IMR-90 (cell line): ENCODE measurements around the gene NUBPL. TPM values are rescaled to one million over a fixed set of nuclear protein-coding genes. Genes with fewer than 3 reads are reported as not detected.

Experiments used
- ATAC-seq: fragments of 200-7000 bp; cut with Tn5 transposase; 2 replicates; pipeline ENCODE4 v1.9.1; 2020; ENCODE audit warnings: low read depth, mild to moderate bottlenecking, moderate library complexity
- BruUV-seq: library from RNA; stranded (reverse); fragments of 400-500 nt; replicated peaks from 2 replicates; lab custom pipeline; 2021; lab: Mats Ljungman, UMichigan
- CTCF ChIA-PET: fragments of 300-600 bp; formaldehyde crosslinking; extraction: SDS; loops from one replicate; lab custom pipeline; 2021; ENCODE audit warnings: antibody characterized with exemption; lab: Yijun Ruan, JAX
- POLR2A ChIA-PET: fragments of 300-600 bp; sonication (Branson Sonifier 250); formaldehyde crosslinking; loops from one replicate; lab custom pipeline; 2022; ENCODE audit warnings: antibody characterized with exemption; ENCODE audit not compliant: unreplicated experiment; lab: Charles Lee
- DNase-seq: peaks from one replicate; pipeline ENCODE4 v3.0.0; 2013
- H2AFZ ChIP-seq: replicated peaks from 2 replicates; pipeline ENCODE3; 2013; ENCODE audit warnings: low read length, mild to moderate bottlenecking; ENCODE audit not compliant: poor library complexity
- H2AK5ac ChIP-seq: 2 replicates; pipeline ENCODE4 v1.6.1; 2013; ENCODE audit warnings: low read depth, low read length, inconsistent platforms
- H2AK9ac ChIP-seq: replicated peaks from 2 replicates; pipeline ENCODE3; 2013; ENCODE audit warnings: mild to moderate bottlenecking, low read depth, low read length, moderate library complexity; ENCODE audit not compliant: poor library complexity
- H2BK120ac ChIP-seq: 2 replicates; pipeline ENCODE4 v1.6.1; 2013; ENCODE audit warnings: low read depth, low read length, inconsistent platforms
- H2BK15ac ChIP-seq: 3 replicates; pipeline ENCODE4 v1.6.1; 2013; ENCODE audit warnings: low read depth, low read length, inconsistent platforms
- H2BK20ac ChIP-seq: 2 replicates; pipeline ENCODE4 v1.6.1; 2013; ENCODE audit warnings: low read depth, mild to moderate bottlenecking, inconsistent platforms, low read length, moderate library complexity
- H2BK5ac ChIP-seq: 2 replicates; pipeline ENCODE4 v1.6.1; 2013; ENCODE audit warnings: mild to moderate bottlenecking, low read depth, low read length, inconsistent platforms; ENCODE audit not compliant: poor library complexity, severe bottlenecking
- H3K14ac ChIP-seq: replicated peaks from 2 replicates; pipeline ENCODE4 v1.6.1; 2013; ENCODE audit warnings: low read depth, low read length, inconsistent platforms
- H3K18ac ChIP-seq: 2 replicates; pipeline ENCODE4 v1.6.1; 2013; ENCODE audit warnings: low read depth, low read length, control low read depth
- H3K23ac ChIP-seq: 2 replicates; pipeline ENCODE4 v1.6.1; 2013; ENCODE audit warnings: low read depth, low read length, inconsistent platforms
- H3K27ac ChIP-seq: 2 replicates; pipeline ENCODE4 v1.5.1; 2013; ENCODE audit warnings: mild to moderate bottlenecking, control low read depth, low read length; ENCODE audit not compliant: insufficient read depth
- H3K27me3 ChIP-seq: 2 replicates; pipeline ENCODE4 v1.6.1; 2013; ENCODE audit warnings: low read length; ENCODE audit not compliant: control insufficient read depth, insufficient read depth
- H3K36me3 ChIP-seq: 2 replicates; pipeline ENCODE4 v1.6.1; 2013; ENCODE audit warnings: low read length, mixed read lengths; ENCODE audit not compliant: control insufficient read depth, insufficient read depth
- H3K4ac ChIP-seq: 2 replicates; pipeline ENCODE4 v1.6.1; 2013; ENCODE audit warnings: low read depth, low read length, inconsistent platforms
- H3K4me1 ChIP-seq: 2 replicates; pipeline ENCODE4 v1.6.1; 2013; ENCODE audit warnings: low read length, mixed read lengths; ENCODE audit not compliant: control insufficient read depth, insufficient read depth
- H3K4me2 ChIP-seq: 2 replicates; pipeline ENCODE4 v1.6.1; 2013; ENCODE audit warnings: low read depth, mild to moderate bottlenecking, control low read depth, low read length, moderate library complexity
- H3K4me3 ChIP-seq: 2 replicates; pipeline ENCODE4 v1.5.1; 2013; ENCODE audit warnings: low read depth, mild to moderate bottlenecking, control low read depth, low read length, moderate library complexity; ENCODE audit not compliant: insufficient read depth
- H3K56ac ChIP-seq: 2 replicates; pipeline ENCODE4 v1.6.1; 2013; ENCODE audit warnings: low read length, inconsistent platforms; ENCODE audit not compliant: insufficient read depth; ENCODE audit errors: extremely low read depth
- H3K79me1 ChIP-seq, 2 experiments: 2 replicates each; pipeline ENCODE4 v1.6.1; 2013; ENCODE audit warnings: low read length in 2 of 2, inconsistent platforms in 1 of 2, low read depth in 1 of 2
- H3K9ac ChIP-seq: 2 replicates; pipeline ENCODE4 v1.6.1; 2013; ENCODE audit warnings: low read depth, low read length, control low read depth
- H3K9me1 ChIP-seq: 2 replicates; pipeline ENCODE4 v1.6.1; 2013; ENCODE audit warnings: low read length, inconsistent platforms; ENCODE audit not compliant: insufficient read depth
- H3K9me3 ChIP-seq: 2 replicates; pipeline ENCODE4 v1.6.1; 2013; ENCODE audit warnings: low read length; ENCODE audit not compliant: control insufficient read depth, insufficient read depth
- H4K20me1 ChIP-seq: 2 replicates; pipeline ENCODE4 v1.6.1; 2013; ENCODE audit warnings: low read length, inconsistent platforms; ENCODE audit not compliant: insufficient read depth
- H4K5ac ChIP-seq: 2 replicates; pipeline ENCODE4 v1.6.1; 2013; ENCODE audit warnings: mild to moderate bottlenecking, low read depth, low read length, control low read depth
- H4K8ac ChIP-seq, 2 experiments: 2 replicates each; pipeline ENCODE4 v1.6.1; 2013; ENCODE audit warnings: low read depth in 2 of 2, low read length in 2 of 2, control low read depth in 1 of 2, inconsistent platforms in 1 of 2
- H4K91ac ChIP-seq: 2 replicates; pipeline ENCODE4 v1.6.1; 2013; ENCODE audit warnings: low read depth, low read length, inconsistent platforms; ENCODE audit not compliant: insufficient read depth
- ELK1 ChIP-seq: fragments of 150-350 bp; IDR thresholded peaks from 2 replicates; pipeline ENCODE4 v1.6.1; 2016; ENCODE audit warnings: low read depth, mild to moderate bottlenecking, low read length, moderate library complexity, borderline replicate concordance
- MAFK ChIP-seq: IDR thresholded peaks from 2 replicates; pipeline ENCODE4 v1.6.1; 2012; ENCODE audit warnings: low read depth, low read length, improper control_type of control experiment
- NFE2L2 ChIP-seq: fragments of 150-350 bp; IDR thresholded peaks from 2 replicates; pipeline ENCODE4 v1.6.1; 2016; ENCODE audit warnings: low read depth, mild to moderate bottlenecking, low read length
- POLR2A ChIP-seq: IDR thresholded peaks from 2 replicates; pipeline ENCODE4 v1.6.1; 2012; ENCODE audit warnings: mild to moderate bottlenecking, low read depth, low read length
- RCOR1 ChIP-seq: IDR thresholded peaks from 2 replicates; pipeline ENCODE4 v1.6.1; 2012; ENCODE audit warnings: mild to moderate bottlenecking, low read length, improper control_type of control experiment; ENCODE audit not compliant: insufficient replicate concordance
- WGBS, 2 experiments: methylation state at CpG; one replicate each; pipeline versions ENCODE4 v1.1.5 to v1.1.7; 2013; ENCODE audit warnings: missing lambda C conversion rate in 2 of 2; ENCODE audit not compliant: insufficient read length in 1 of 2; ENCODE audit errors: extremely low coverage in 2 of 2; 5-methylcytosine and 5-hydroxymethylcytosine counted together
- dilution Hi-C: fragments of 300-500 bp; cut with HindIII; formaldehyde crosslinking; loops from one replicate; pipeline ENCODE4 v1.14.3; 2018; ENCODE audit warnings: low sequenced_read_pairs; ENCODE audit not compliant: unreplicated experiment
- in situ Hi-C: fragments of 300-500 bp; cut with MboI; formaldehyde crosslinking; loops from 3 replicates; pipeline ENCODE4 v1.14.3; 2019; ENCODE audit warnings: low sequenced_read_pairs, inconsistent platforms, mixed read lengths
- intact Hi-C: fragments of 100-400 bp; cut with micrococcal nuclease; formaldehyde crosslinking; loops from 2 replicates; pipeline ENCODE4 v1.10.0; 2022
- polyA plus RNA-seq, 3 experiments: library from polyadenylated mRNA; depleted of rRNA; stranded (reverse); fragments of >200 nt; gene quantifications; 2 replicates each; pipeline ENCODE4 v1.2.3, GENCODE V29; 2012; ENCODE audit warnings: low replicate concordance in 1 of 3
- total RNA-seq: library from RNA; depleted of rRNA; stranded (reverse); fragments of >200 nt; gene quantifications from 2 replicates; pipeline ENCODE4 v1.2.3, GENCODE V29; 2012

Gene NUBPL
- total and polyA plus RNA-seq, 2 of the 4 experiments (the other 2 are of a cell fraction): 5.4 to 11.5 TPM

DNA sequence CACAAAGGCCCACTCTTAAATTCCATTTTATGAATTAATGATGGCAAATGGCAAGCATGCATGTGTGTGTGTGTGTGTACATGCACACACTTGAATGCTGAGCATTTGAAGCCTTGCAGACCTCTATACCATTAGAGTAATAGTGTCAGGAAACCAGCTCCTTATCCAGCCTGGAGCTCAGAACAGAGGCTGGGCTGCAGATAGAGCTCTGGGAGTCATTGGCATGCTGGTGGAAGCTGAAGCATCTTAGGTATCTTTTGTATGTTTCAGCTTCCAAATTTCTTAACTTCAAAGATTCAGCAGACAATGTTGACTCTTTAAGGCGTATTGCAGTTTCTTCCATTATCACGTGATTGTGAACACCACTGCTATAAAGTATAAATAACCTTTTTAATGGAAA is 323.0 kb downstream of the NUBPL start:
- peaks cover 16% of the 10 kb centered on the region for H3K9me1 ChIP-seq
- peak overlapping the region; percentile 43; the same call in 1 of the 2 replicates for H3K18ac ChIP-seq
- H4K5ac ChIP-seq: no peak overlapping the region; the same call in 1 of the 2 replicates
- in situ Hi-C loops (no loop called here), intact Hi-C loops (no loop called here), dilution Hi-C loops (no loop called here)
- POLR2A ChIA-PET: interaction anchor here (0.6 kb wide), 1 partner anchor 336 kb away, joined by 5 read pairs; no protein-coding TSS in a partner anchor
- no peak overlapping the region for H3K56ac ChIP-seq
- H2BK20ac ChIP-seq: no peak overlapping the region
- no peak overlapping the region for H2AK5ac ChIP-seq
- peaks cover 1% of the 10 kb centered on the region; the same call in 1 of the 2 replicates for H3K27me3 ChIP-seq
- no peaks in the 10 kb centered on the region for H3K79me1 ChIP-seq
- ATAC-seq: no peak
- H2AFZ ChIP-seq: no peak overlapping the region
- no peak overlapping the region for H4K91ac ChIP-seq
- H2AK9ac ChIP-seq: no peak overlapping the region
- peaks cover 18% of the 10 kb centered on the region for H3K4me1 ChIP-seq
- CTCF ChIA-PET: no interaction called here
- no TSS peak for BruUV-seq
- no peak for DNase-seq
- no peak overlapping the region for H3K14ac ChIP-seq
- H3K36me3 ChIP-seq: no peaks in the 10 kb centered on the region
- WGBS, 2 experiments: no CpG with 5 or more reads among the region's 2 CpGs
- H3K27ac ChIP-seq: no peak overlapping the region
- H3K4ac ChIP-seq: no peak overlapping the region
- no peak overlapping the region for H2BK5ac ChIP-seq
- no peak overlapping the region for H2BK15ac ChIP-seq
- H3K23ac ChIP-seq: no peak overlapping the region
- no peak overlapping the region for H3K4me3 ChIP-seq
- H2BK120ac ChIP-seq: no peak overlapping the region
- H3K9me3 ChIP-seq: no peaks in the 10 kb centered on the region
- no peak overlapping the region for H4K8ac ChIP-seq
- no peak overlapping the region for H3K9ac ChIP-seq
- H4K20me1 ChIP-seq: no peaks in the 10 kb centered on the region; the same call in 1 of the 2 replicates
- no peak overlapping the region for H3K4me2 ChIP-seq
- TF ChIP-seq NFE2L2: no peak
- no peak for TF ChIP-seq MAFK
- TF ChIP-seq ELK1: no peak
- TF ChIP-seq POLR2A: no peak
- TF ChIP-seq RCOR1: no peak
